K562 (cell line): ENCODE measurements around the gene CERS1. TPM values are rescaled to one million over a fixed set of nuclear protein-coding genes. Genes with fewer than 3 reads are reported as not detected.
A peak's percentile ranks its signal among the peaks of the same experiment; 100 is the strongest.

Source experiments
- ATAC-seq: fragments of 200-7000 bp; cut with Tn5 transposase; 3 replicates; pipeline ENCODE4 v1.9.1; 2020; ENCODE audit warnings: moderate library complexity
- BruUV-seq: library from RNA; stranded (reverse); fragments of 400-500 nt; replicated peaks from 2 replicates; lab custom pipeline; 2021; lab: Mats Ljungman, UMichigan
- CTCF ChIA-PET: fragments of 300-600 bp; formaldehyde crosslinking; extraction: SDS; loops from one replicate; lab custom pipeline; 2021; ENCODE audit warnings: low intra/inter-chr PET ratio; lab: Yijun Ruan, JAX
- POLR2A ChIA-PET: fragments of 300-600, 350-650 bp; sonication (Branson Sonifier 250); formaldehyde crosslinking; extraction: SDS; loops from one replicate; lab custom pipeline; 2021; ENCODE audit warnings: antibody characterized with exemption, inconsistent platforms; lab: Yijun Ruan, JAX
- DNase-seq, 4 experiments: peaks; one replicate each; pipeline versions ENCODE4 v3.0.0 to v3.0.0-alpha.2; 2011 to 2018; ENCODE audit warnings: low spot score in 3 of 4, mixed read lengths in 3 of 4; ENCODE audit errors: extremely low read depth in 1 of 4
- FAIRE-seq: peaks from 2 replicates; lab custom pipeline; 2011; peaks lifted over from hg19 to GRCh38; lab: Jason Lieb, UNC
- H2AFZ ChIP-seq: 2 replicates; pipeline ENCODE4 v1.6.0; 2011; ENCODE audit warnings: low read depth, low read length, control low read depth, inconsistent platforms
- H3K27ac ChIP-seq: fragments of 200-600 bp; 3 replicates; pipeline ENCODE4 v1.8.0; 2011; ENCODE audit warnings: low read depth, mild to moderate bottlenecking, control low read depth, inconsistent platforms, low read length, moderate library complexity, mixed read lengths; ENCODE audit errors: extremely low read depth
- H3K27me3 ChIP-seq, 2 experiments: fragments of 300-600 bp in 1 of 2; 2 replicates in 1 of 2; 3 replicates in 1 of 2; pipeline versions ENCODE4 v1.6.0 to v1.8.0; 2011; ENCODE audit warnings: inconsistent platforms in 2 of 2, low read length in 2 of 2, mild to moderate bottlenecking in 1 of 2, mixed read lengths in 1 of 2, moderate library complexity in 1 of 2; ENCODE audit not compliant: control insufficient read depth in 2 of 2, insufficient read depth in 2 of 2
- H3K36me3 ChIP-seq: fragments of 300-600 bp; 3 replicates; pipeline ENCODE4 v1.8.0; 2011; ENCODE audit warnings: mild to moderate bottlenecking, low read length, inconsistent platforms; ENCODE audit not compliant: control insufficient read depth, insufficient read depth
- H3K4me1 ChIP-seq, 2 experiments: fragments of 200-600 bp in 1 of 2; replicated peaks in 1 of 2; 2 replicates in 1 of 2; 3 replicates in 1 of 2; pipeline versions ENCODE4 v1.5.1 to v1.8.0; 2011; ENCODE audit warnings: inconsistent platforms in 2 of 2, low read length in 2 of 2, mild to moderate bottlenecking in 1 of 2, mixed read lengths in 1 of 2, moderate library complexity in 1 of 2; ENCODE audit not compliant: control insufficient read depth in 2 of 2, insufficient read depth in 2 of 2
- H3K4me2 ChIP-seq: 2 replicates; pipeline ENCODE4 v1.6.1; 2011; ENCODE audit warnings: low read length, control low read depth, inconsistent platforms, mixed read lengths; ENCODE audit not compliant: insufficient read depth
- H3K4me3 ChIP-seq: fragments of 200-600 bp; sonication (generic), shearing (Covaris generic); 2 replicates; pipeline ENCODE4 v1.5.1; 2016; ENCODE audit warnings: control low read depth, inconsistent platforms
- H3K79me2 ChIP-seq: fragments of 200-600 bp; 3 replicates; pipeline ENCODE4 v1.8.0; 2011; ENCODE audit warnings: low read length, inconsistent platforms; ENCODE audit not compliant: control insufficient read depth, insufficient read depth
- H3K9ac ChIP-seq, 2 experiments: 2 replicates each; pipeline versions ENCODE4 v1.6.0 to v1.6.1; 2011; ENCODE audit warnings: low read depth in 2 of 2, low read length in 2 of 2, control low read depth in 1 of 2, inconsistent platforms in 1 of 2, mild to moderate bottlenecking in 1 of 2, mixed read lengths in 1 of 2; ENCODE audit not compliant: insufficient read depth in 1 of 2
- H3K9me1 ChIP-seq: one replicate; pipeline ENCODE4 v1.6.0; 2011; ENCODE audit warnings: inconsistent platforms, mild to moderate bottlenecking, low read length, moderate library complexity; ENCODE audit not compliant: control insufficient read depth, insufficient read depth
- H3K9me3 ChIP-seq: replicated peaks from 2 replicates; pipeline ENCODE4 v1.5.1; 2011; ENCODE audit warnings: low read depth, low read length, inconsistent platforms; ENCODE audit not compliant: control insufficient read depth, insufficient read depth
- H4K20me1 ChIP-seq: replicated peaks from 2 replicates; pipeline ENCODE4 v1.6.1; 2011; ENCODE audit warnings: low read length, inconsistent platforms, mixed read lengths; ENCODE audit not compliant: control insufficient read depth, insufficient read depth
- BHLHE40 ChIP-seq: IDR thresholded peaks from 2 replicates; pipeline ENCODE4 v1.6.1; 2011; ENCODE audit warnings: low read length, improper control_type of control experiment
- CTBP1 ChIP-seq: fragments of 450-650 bp; IDR thresholded peaks from 2 replicates; pipeline ENCODE4 v1.6.1; 2016; ENCODE audit warnings: borderline replicate concordance
- MCM7 ChIP-seq, 2 experiments: fragments of 450-650 bp; IDR thresholded peaks; 2 replicates each; pipeline ENCODE4 v1.6.1; 2016 to 2018
- MYBL2 ChIP-seq, 2 experiments: fragments of 450-650 bp in 1 of 2; sonication (generic) in 1 of 2; formaldehyde crosslinking in 1 of 2; IDR thresholded peaks; 2 replicates each; pipeline versions ENCODE4 v1.6.1 to v1.8.1; 2017 to 2022; ENCODE audit warnings: borderline replicate concordance in 1 of 2, inconsistent platforms in 1 of 2, low read depth in 1 of 2, mild to moderate bottlenecking in 1 of 2, missing genetic modification reagents in 1 of 2, moderate library complexity in 1 of 2
- POLR2AphosphoS5 ChIP-seq: IDR thresholded peaks from 2 replicates; pipeline ENCODE4 v1.6.1; 2011; ENCODE audit warnings: mild to moderate bottlenecking, low read depth, low read length, moderate library complexity; ENCODE audit not compliant: control insufficient read depth, insufficient read depth
- POLR2G ChIP-seq: fragments of 200-400 bp; formaldehyde crosslinking; IDR thresholded peaks from 2 replicates; pipeline ENCODE4 v1.6.1; 2017; ENCODE audit warnings: low read depth, mild to moderate bottlenecking, antibody characterized with exemption, low read length, moderate library complexity
- POLR2H ChIP-seq: IDR thresholded peaks from 2 replicates; pipeline ENCODE4 v1.6.1; 2016; ENCODE audit warnings: missing genetic modification characterization, low read depth, mild to moderate bottlenecking, control low read depth, missing compliant biosample characterization, moderate library complexity
- POLR3A ChIP-seq: IDR thresholded peaks from 2 replicates; pipeline ENCODE4 v1.6.1; 2011; ENCODE audit warnings: borderline replicate concordance, mild to moderate bottlenecking, moderate library complexity; ENCODE audit not compliant: insufficient read length, insufficient read depth; ENCODE audit errors: extremely low read depth
- TAF15 ChIP-seq: fragments of 200-400 bp; formaldehyde crosslinking; IDR thresholded peaks from 2 replicates; pipeline ENCODE4 v1.6.1; 2017; ENCODE audit warnings: mild to moderate bottlenecking, low read depth, low read length, moderate library complexity
- TAF7 ChIP-seq: fragments of 450-650 bp; IDR thresholded peaks from 2 replicates; pipeline ENCODE4 v1.6.1; 2016; ENCODE audit warnings: missing genetic modification characterization, missing compliant biosample characterization
- TCF3 ChIP-seq: sonication (generic); formaldehyde crosslinking; IDR thresholded peaks from 2 replicates; pipeline ENCODE4 v1.4.0; 2020; ENCODE audit warnings: mild to moderate bottlenecking, missing genetic modification reagents
- TEAD2 ChIP-seq: fragments of 450-650 bp; IDR thresholded peaks from 2 replicates; pipeline ENCODE4 v1.6.1; 2016; ENCODE audit warnings: missing genetic modification characterization, control low read depth, missing compliant biosample characterization
- ZFP30 ChIP-seq: fragments of 250-450 bp; sonication (Bioruptor Pico); IDR thresholded peaks from 2 replicates; pipeline ENCODE4 v1.8.0; 2022; ENCODE audit warnings: moderate library complexity, mild to moderate bottlenecking, inconsistent platforms, borderline replicate concordance
- ZKSCAN3 ChIP-seq: fragments of 250-450 bp; sonication (Bioruptor Pico); IDR thresholded peaks from 2 replicates; pipeline ENCODE4 v1.4.0; 2020
- ZNF134 ChIP-seq: fragments of 250-450 bp; sonication (Bioruptor Pico); conservative IDR thresholded peaks from 2 replicates; pipeline ENCODE4 v1.4.0; 2020
- ZNF445 ChIP-seq: fragments of 250-450 bp; sonication (Bioruptor Pico); IDR thresholded peaks from 2 replicates; pipeline ENCODE4 v1.4.0; 2020; ENCODE audit warnings: low read depth, mild to moderate bottlenecking, moderate library complexity
- ZNF507 ChIP-seq: conservative IDR thresholded peaks from 2 replicates; pipeline ENCODE4 v1.6.1; 2017; ENCODE audit warnings: missing genetic modification characterization, missing compliant biosample characterization
- ZNF639 ChIP-seq, 2 experiments: fragments of 200-800 bp in 1 of 2; sonication (Bioruptor generic) in 1 of 2; sonication (generic) in 1 of 2; formaldehyde crosslinking in 1 of 2; IDR thresholded peaks in 1 of 2; conservative IDR thresholded peaks in 1 of 2; 2 replicates each; pipeline versions ENCODE4 v1.5.0 to v1.6.1; 2016 to 2020; ENCODE audit warnings: missing compliant biosample characterization in 1 of 2, missing genetic modification characterization in 1 of 2, missing genetic modification reagents in 1 of 2
- ZNF699 ChIP-seq: fragments of 250-450 bp; sonication (Bioruptor Pico); IDR thresholded peaks from 2 replicates; pipeline ENCODE4 v1.8.0; 2021; ENCODE audit warnings: mild to moderate bottlenecking, moderate library complexity; ENCODE audit not compliant: insufficient replicate concordance
- WGBS: fragments of 100-300 bp; shearing (Covaris generic); methylation state at CpG from one replicate; pipeline ENCODE4 v1.1.6; 2016; ENCODE audit warnings: low coverage, mixed read lengths; ENCODE audit not compliant: insufficient coverage; ENCODE audit errors: missing lambda C conversion rate; 5-methylcytosine and 5-hydroxymethylcytosine counted together
- in situ Hi-C: fragments of 300-500 bp; cut with MboI; formaldehyde crosslinking; loops from 4 replicates; pipeline ENCODE4 v1.15.0; 2018; ENCODE audit warnings: inconsistent platforms, mixed read lengths
- intact Hi-C: fragments of 100-400 bp; cut with micrococcal nuclease; formaldehyde crosslinking; loops from 2 replicates; pipeline ENCODE4 v1.14.2; 2022
- polyA plus RNA-seq, 8 experiments: library from polyadenylated mRNA; depleted of rRNA in 4 of 8; stranded (reverse) in 5 of 8; unstranded in 3 of 8; fragments of >200 nt; fragmentation: Nextera tagmentation in 2 of 8; fragmentation: Illumina TruSeq in 1 of 8; extraction: Ambion mirVana in 2 of 8; extraction: Trizol in 1 of 8; gene quantifications; 2 replicates each; pipeline versions ENCODE4 v1.2.1 to v1.2.3, GENCODE V29; 2011 to 2014; ENCODE audit warnings: inconsistent platforms in 1 of 8, missing spikeins in 1 of 8
- total RNA-seq, 7 experiments: library from RNA; depleted of rRNA in 6 of 7; stranded (reverse); fragments of >200 nt in 6 of 7; fragmentation: Illumina TruSeq in 2 of 7; extraction: Trizol in 2 of 7; gene quantifications; 2 replicates each; pipeline versions ENCODE4 v1.2.1 to v1.2.3, GENCODE V29; 2011 to 2021; ENCODE audit warnings: low replicate concordance in 1 of 7

CERS1 gene
- total and polyA plus RNA-seq, 9 of the 15 experiments (the other 6 are each of a cell fraction or from before 2014, with no cell fraction given) = 0.33 to 1.5 (median 0.86) TPM; not detected in 2

GRCh38 chr19:18898081-18898606 lies 2.2 kb upstream of the CERS1 start (continued):
- no peak for TF ChIP-seq ZNF134
- TF ChIP-seq MCM7 (IDR thresholded peaks at IDR 0.05) = no peak
- TF ChIP-seq ZFP30 = no peak
- TF ChIP-seq BHLHE40 = peak; percentile 93
- no peak for TF ChIP-seq TCF3 (CRISPR knock-in tag)
- peak; percentile 77 for TF ChIP-seq POLR2G

- DNase-seq = no peak
- ATAC-seq = no peak
- Histone ChIP-seq H3K9me1 (peaks cover 3% of the 10 kb centered on the region), H3K4me1 (peaks cover 12 to 63% of the 10 kb centered on the region in 2 experiments), H3K79me2 (no peaks in the 10 kb centered on the region), H3K36me3 (peaks cover 26% of the 10 kb centered on the region; the same call in 1 of the 3 replicates), H3K4me2 (no peak overlapping the region), H3K9ac (no peak overlapping the region), H4K20me1 (peaks cover 17% of the 10 kb centered on the region), H3K27me3 (peaks cover 0 to 5% of the 10 kb centered on the region in 2 experiments; a peak in 1 of 5 replicates), H3K27ac (no peak overlapping the region), H3K4me3 (no peak overlapping the region), H2AFZ (no peak overlapping the region), H3K9me3 (no peaks in the 10 kb centered on the region)
- CTCF ChIA-PET = no interaction called here
- no TSS peak for BruUV-seq
- no peak for FAIRE-seq
- 68% methylated on average over 24 of the region's 25 CpGs for WGBS
- POLR2A ChIA-PET = interaction anchor here (0.6 to 1.9 kb wide), 7 partner anchors 9 to 310 kb away, joined by 3 to 9 read pairs (median 3); partner anchors contain the start of genes COPE and DDX49
- intact Hi-C loops = loop anchor here (5.0 kb wide), 1 partner anchor 240 kb away; the partner anchor contains the start of gene TMEM161A
- in situ Hi-C loops = no loop called here
- TF ChIP-seq CTBP1 (peak; percentile 70; the same call in 1 of the 2 replicates), ZNF639 (CRISPR knock-in tag; conservative IDR thresholded peaks at IDR 0.05 in 1 of 2, IDR thresholded peaks at IDR 0.05 in 1 of 2) (no peak), POLR3A (no peak), ZNF507 (no peak), TAF15 (0 out of 2 replicates have a peak, but pooled peaks have one; percentile 19), TEAD2 (tag) (no peak), ZNF699 (no peak), POLR2AphosphoS5 (no peak), ZKSCAN3 (CRISPR knock-in tag) (no peak), POLR2H (tag) (no peak), TAF7 (no peak), ZNF445 (CRISPR knock-in tag) (no peak), MYBL2 (IDR thresholded peaks at IDR 0.05; ENCODE audit: low read depth) (no peak), MYBL2 (CRISPR knock-in tag; IDR thresholded peaks at IDR 0.05; ENCODE audit: borderline replicate concordance) (no peak)
Measured at GRCh38 chr19:18897094-18898029, 1.4 kb upstream of the CERS1 start.
